H1 (cell line): ENCODE data around the gene IREB2. TPM values are rescaled to one million over a fixed set of nuclear protein-coding genes. Genes with fewer than 3 reads are reported as not detected.

Experiments
- CTCF ChIA-PET: fragments of 300-600 bp; sonication (Branson Sonifier 250); formaldehyde crosslinking; loops from one replicate; lab custom pipeline; 2021; ENCODE audit not compliant: partially characterized antibody; lab: Charles Lee
- POLR2A ChIA-PET: fragments of 300-600 bp; sonication (Branson Sonifier 250); formaldehyde crosslinking; loops from one replicate; lab custom pipeline; 2021; ENCODE audit warnings: inconsistent platforms; ENCODE audit not compliant: partially characterized antibody; lab: Charles Lee
- DNase-seq, 2 experiments: peaks; one replicate each; pipeline versions ENCODE4 v3.0.0 to v3.0.0-alpha.2; 2010 to 2022; ENCODE audit warnings: low spot score in 2 of 2, low read depth in 1 of 2, mixed read lengths in 1 of 2
- FAIRE-seq: peaks from 2 replicates; lab custom pipeline; 2011; peaks lifted over from hg19 to GRCh38; lab: Jason Lieb, UNC
- H2AFZ ChIP-seq: 2 replicates; pipeline ENCODE4 v1.8.1; 2012; ENCODE audit warnings: low read length, inconsistent platforms
- H2AK5ac ChIP-seq: 2 replicates; pipeline ENCODE4 v1.6.1; 2013; ENCODE audit warnings: low read depth, low read length
- H2BK120ac ChIP-seq: replicated peaks from 2 replicates; pipeline ENCODE3; 2013; ENCODE audit warnings: low read depth, low read length, inconsistent platforms
- H2BK12ac ChIP-seq: 2 replicates; pipeline ENCODE4 v1.6.1; 2013; ENCODE audit warnings: low read depth, low read length
- H2BK15ac ChIP-seq: 2 replicates; pipeline ENCODE4 v1.6.1; 2013; ENCODE audit warnings: low read length
- H2BK20ac ChIP-seq: 2 replicates; pipeline ENCODE4 v1.6.1; 2013; ENCODE audit warnings: low read length
- H2BK5ac ChIP-seq: 2 replicates; pipeline ENCODE4 v1.6.1; 2013; ENCODE audit warnings: low read depth, low read length
- H3K14ac ChIP-seq: 2 replicates; pipeline ENCODE4 v1.6.1; 2013; ENCODE audit warnings: inconsistent platforms; ENCODE audit not compliant: insufficient read length
- H3K18ac ChIP-seq: 2 replicates; pipeline ENCODE4 v1.6.1; 2013; ENCODE audit warnings: low read length; ENCODE audit errors: extremely low read depth
- H3K23ac ChIP-seq: 2 replicates; pipeline ENCODE4 v1.6.1; 2013; ENCODE audit warnings: inconsistent platforms; ENCODE audit not compliant: insufficient read length
- H3K23me2 ChIP-seq: 2 replicates; pipeline ENCODE4 v1.6.1; 2013; ENCODE audit warnings: low read depth, low read length
- H3K27ac ChIP-seq: 2 replicates; pipeline ENCODE4 v1.6.1; 2011; ENCODE audit warnings: low read depth, low read length, inconsistent platforms
- H3K27me3 ChIP-seq, 4 experiments: replicated peaks in 1 of 4; 1 replicate in 1 of 4; 2 replicates in 3 of 4; pipeline versions ENCODE4 v1.6.1 to v1.8.1; 2011 to 2013; ENCODE audit warnings: low read length in 3 of 4, mild to moderate bottlenecking in 3 of 4, inconsistent platforms in 2 of 4, mixed read lengths in 2 of 4, moderate library complexity in 1 of 4; ENCODE audit not compliant: control insufficient read depth in 3 of 4, insufficient read depth in 3 of 4; ENCODE audit errors: extremely low read depth in 1 of 4
- H3K36me3 ChIP-seq, 4 experiments: 2 replicates each; pipeline versions ENCODE4 v1.6.1 to v1.8.1; 2011 to 2013; ENCODE audit warnings: mild to moderate bottlenecking in 4 of 4, low read length in 3 of 4, moderate library complexity in 2 of 4, control low read depth in 1 of 4, inconsistent platforms in 1 of 4; ENCODE audit not compliant: insufficient read depth in 4 of 4, control insufficient read depth in 2 of 4
- H3K4ac ChIP-seq: replicated peaks from 2 replicates; pipeline ENCODE3; 2013; ENCODE audit warnings: low read length, low read depth, mixed read lengths, inconsistent platforms; ENCODE audit not compliant: insufficient read length
- H3K4me1 ChIP-seq, 4 experiments: replicated peaks in 1 of 4; 1 replicate in 1 of 4; 2 replicates in 3 of 4; pipeline versions ENCODE4 v1.6.1 to v1.8.1; 2011 to 2013; ENCODE audit warnings: low read length in 3 of 4, inconsistent platforms in 2 of 4, mixed read lengths in 1 of 4; ENCODE audit not compliant: insufficient read depth in 4 of 4, control insufficient read depth in 3 of 4
- H3K4me2 ChIP-seq, 2 experiments: 2 replicates each; pipeline versions ENCODE4 v1.6.1 to v1.8.1; 2011 to 2013; ENCODE audit warnings: low read depth in 2 of 2, low read length in 2 of 2, control low read depth in 1 of 2, inconsistent platforms in 1 of 2, mild to moderate bottlenecking in 1 of 2; ENCODE audit not compliant: insufficient read depth in 1 of 2
- H3K4me3 ChIP-seq, 4 experiments: fragments of 200-600, 300-600 bp in 1 of 4; sonication (generic), shearing (Covaris generic), sonication (Bioruptor Twin) in 1 of 4; 2 replicates each; pipeline versions ENCODE4 v1.5.1 to v1.8.1; 2011 to 2016; ENCODE audit warnings: low read length in 4 of 4, low read depth in 3 of 4, control low read depth in 2 of 4, inconsistent platforms in 2 of 4, mild to moderate bottlenecking in 2 of 4, mixed read lengths in 1 of 4, moderate library complexity in 1 of 4; ENCODE audit not compliant: insufficient read depth in 2 of 4; ENCODE audit errors: extremely low read depth in 1 of 4
- H3K56ac ChIP-seq: replicated peaks from 2 replicates; pipeline ENCODE3; 2013; ENCODE audit warnings: low read depth, mild to moderate bottlenecking, mixed read lengths, low read length, inconsistent platforms; ENCODE audit not compliant: insufficient read length
- H3K79me1 ChIP-seq: 2 replicates; pipeline ENCODE4 v1.6.1; 2013; ENCODE audit warnings: low read depth, low read length, control low read depth
- H3K79me2 ChIP-seq, 2 experiments: 2 replicates each; pipeline versions ENCODE4 v1.6.1 to v1.8.1; 2012 to 2013; ENCODE audit warnings: low read length in 2 of 2, mild to moderate bottlenecking in 2 of 2, inconsistent platforms in 1 of 2; ENCODE audit not compliant: insufficient read depth in 2 of 2, control insufficient read depth in 1 of 2
- H3K9ac ChIP-seq, 4 experiments: replicated peaks in 1 of 4; 1 replicate in 1 of 4; 2 replicates in 3 of 4; pipeline versions ENCODE4 v1.6.1 to v1.8.1; 2011 to 2013; ENCODE audit warnings: low read depth in 3 of 4, low read length in 3 of 4, control low read depth in 2 of 4, mild to moderate bottlenecking in 2 of 4, moderate library complexity in 2 of 4, inconsistent platforms in 1 of 4; ENCODE audit errors: extremely low read depth in 1 of 4
- H3K9me3 ChIP-seq, 2 experiments: 2 replicates each; pipeline versions ENCODE4 v1.6.1 to v1.8.1; 2012 to 2013; ENCODE audit warnings: mild to moderate bottlenecking in 2 of 2, moderate library complexity in 2 of 2, control low read depth in 1 of 2, inconsistent platforms in 1 of 2, low read depth in 1 of 2, low read length in 1 of 2, mixed read lengths in 1 of 2; ENCODE audit not compliant: insufficient read depth in 2 of 2
- H4K20me1 ChIP-seq, 2 experiments: replicated peaks in 1 of 2; 2 replicates each; pipeline versions ENCODE3 to v1.8.1; 2011 to 2013; ENCODE audit warnings: inconsistent platforms in 2 of 2, low read length in 2 of 2, mild to moderate bottlenecking in 1 of 2; ENCODE audit not compliant: insufficient read depth in 2 of 2, control insufficient read depth in 1 of 2
- H4K5ac ChIP-seq: 2 replicates; pipeline ENCODE4 v1.6.1; 2013; ENCODE audit warnings: low read length, low read depth, mixed read lengths, inconsistent platforms; ENCODE audit not compliant: insufficient read length
- H4K8ac ChIP-seq: 2 replicates; pipeline ENCODE4 v1.8.0; 2013; ENCODE audit warnings: mild to moderate bottlenecking, moderate library complexity, low read length, inconsistent platforms; ENCODE audit not compliant: insufficient read depth; ENCODE audit errors: extremely low read depth
- H4K91ac ChIP-seq: replicated peaks from 2 replicates; pipeline ENCODE3; 2013; ENCODE audit warnings: low read length, mixed read lengths, inconsistent platforms; ENCODE audit not compliant: insufficient read length
- ATF3 ChIP-seq: IDR thresholded peaks from 2 replicates; pipeline ENCODE4 v1.6.1; 2011; ENCODE audit warnings: low read depth, mild to moderate bottlenecking, low read length; ENCODE audit not compliant: insufficient read depth
- BCL11A ChIP-seq, 2 experiments: IDR thresholded peaks; one replicate each; pipeline ENCODE4 v1.6.1; 2011; ENCODE audit warnings: low read depth in 2 of 2, low read length in 2 of 2, mild to moderate bottlenecking in 2 of 2
- CEBPB ChIP-seq: IDR thresholded peaks from 2 replicates; pipeline ENCODE4 v1.6.1; 2012; ENCODE audit warnings: low read depth, low read length
- EGR1 ChIP-seq: IDR thresholded peaks from 2 replicates; pipeline ENCODE4 v1.6.1; 2011; ENCODE audit warnings: low read depth, low read length, borderline replicate concordance
- HDAC2 ChIP-seq, 2 experiments: fragments of 300-600 bp in 1 of 2; sonication (generic) in 1 of 2; IDR thresholded peaks; 2 replicates each; pipeline ENCODE4 v1.6.1; 2011 to 2012; ENCODE audit warnings: low read depth in 2 of 2, low read length in 2 of 2, mild to moderate bottlenecking in 2 of 2, moderate library complexity in 2 of 2, borderline replicate concordance in 1 of 2, inconsistent platforms in 1 of 2
- JUN ChIP-seq: IDR thresholded peaks from 2 replicates; pipeline ENCODE4 v1.6.1; 2011; ENCODE audit warnings: low read depth, mild to moderate bottlenecking, improper control_type of control experiment, low read length
- JUND ChIP-seq: IDR thresholded peaks from 2 replicates; pipeline ENCODE4 v1.6.1; 2011; ENCODE audit warnings: mild to moderate bottlenecking, improper control_type of control experiment, low read length
- MAX ChIP-seq: IDR thresholded peaks from 2 replicates; pipeline ENCODE4 v1.6.1; 2012; ENCODE audit warnings: inconsistent platforms
- SIN3A ChIP-seq, 2 experiments: IDR thresholded peaks in 1 of 2; conservative IDR thresholded peaks in 1 of 2; 2 replicates each; pipeline ENCODE4 v1.6.1; 2011 to 2012; ENCODE audit warnings: low read length in 2 of 2, improper control_type of control experiment in 1 of 2, low read depth in 1 of 2, mild to moderate bottlenecking in 1 of 2
- SIRT6 ChIP-seq: IDR thresholded peaks from one replicate; pipeline ENCODE4 v1.7.1; 2012; ENCODE audit warnings: low read length, inconsistent platforms
- SUZ12 ChIP-seq: fragments of 200-600 bp; sonication (generic); IDR thresholded peaks from 2 replicates; pipeline ENCODE4 v1.6.1; 2012; ENCODE audit warnings: mild to moderate bottlenecking, inconsistent platforms, low read length, moderate library complexity, mixed read lengths
- WGBS, 2 experiments: shearing (Covaris generic) in 1 of 2; methylation state at CpG; one replicate each; pipeline versions ENCODE4 v1.1.6 to v1.1.7; 2013 to 2015; ENCODE audit warnings: low lambda C conversion rate in 2 of 2, mixed read lengths in 2 of 2, inconsistent platforms in 1 of 2, low coverage in 1 of 2, missing lambda C conversion rate in 1 of 2; ENCODE audit not compliant: insufficient replicate concordance in 2 of 2, insufficient coverage in 1 of 2, insufficient read length in 1 of 2; ENCODE audit errors: extremely low coverage in 1 of 2, missing lambda C conversion rate in 1 of 2; 5-methylcytosine and 5-hydroxymethylcytosine counted together
- polyA plus RNA-seq, 7 experiments: library from polyadenylated mRNA; depleted of rRNA in 3 of 7; stranded (reverse) in 5 of 7; unstranded in 2 of 7; fragments of >200 nt in 5 of 7; fragments of 200-250 nt in 2 of 7; gene quantifications; 1 replicate in 5 of 7; 2 replicates in 1 of 7; 4 replicates in 1 of 7; pipeline versions ENCODE4 v1.2.1 to v1.2.3, GENCODE V29; 2011 to 2013; ENCODE audit warnings: missing spikeins in 2 of 7, mixed read lengths in 2 of 7
- total RNA-seq: library from RNA; stranded (reverse); fragmentation: NEBNext Ultra II Directional; extraction: Animal tissue kit (Norgen Biotek cat#: 25700); gene quantifications from 2 replicates; pipeline ENCODE4 v1.2.1, GENCODE V29; 2021

Gene IREB2
- total and polyA plus RNA-seq, 2 of the 8 experiments (the other 6 are each of a cell fraction or from before 2014, with no cell fraction given): 21.0 to 103 TPM

- H3K27ac ChIP-seq: no peak overlapping the region
- H3K23ac ChIP-seq: no peak overlapping the region
- no peak for DNase-seq
- H3K9ac ChIP-seq: no peak overlapping the region
- no peaks in the 10 kb centered on the region for H3K23me2 ChIP-seq
- H3K27me3 ChIP-seq: no peaks in the 10 kb centered on the region
- no peak overlapping the region for H2BK20ac ChIP-seq
- H3K4me3 ChIP-seq: no peak overlapping the region
- ChIA-PET CTCF (interaction anchor here (0.7 to 20.7 kb wide), 9 partner anchors 8 to 120 kb away, joined by 3 to 240 read pairs (median 13); partner anchors contain the start of gene SKIC8), POLR2A (no interaction called here)
- no peak overlapping the region for H2BK15ac ChIP-seq
- WGBS, 2 experiments: 91% methylated on average over 3 of the region's 3 CpGs; no CpG with 5 or more reads in 1 of the 2 experiments
- no peak overlapping the region for H4K8ac ChIP-seq
- no peak overlapping the region for H3K14ac ChIP-seq
- H3K4me2 ChIP-seq: no peak overlapping the region
- H2AFZ ChIP-seq: no peak overlapping the region
- no peak for FAIRE-seq
- no peaks in the 10 kb centered on the region for H3K79me2 ChIP-seq
- no peak overlapping the region for H2BK12ac ChIP-seq
- no peak overlapping the region for H4K91ac ChIP-seq
- H3K56ac ChIP-seq: no peak overlapping the region
- H4K5ac ChIP-seq: no peak overlapping the region
- no peaks in the 10 kb centered on the region for H3K36me3 ChIP-seq
- peaks cover 0 to 6% of the 10 kb centered on the region in 2 experiments; a peak in 1 of 4 replicates for H3K9me3 ChIP-seq
- TF ChIP-seq SUZ12: no peak
- TF ChIP-seq MAX: no peak
- no peak for TF ChIP-seq JUND
- TF ChIP-seq CEBPB: no peak
- TF ChIP-seq SIN3A (conservative IDR thresholded peaks at IDR 0.05 in 1 of 2, IDR thresholded peaks at IDR 0.05 in 1 of 2; ENCODE audit: low read depth in 1 of 2, low read length in 2 of 2): no peak
- TF ChIP-seq EGR1: no peak
- TF ChIP-seq JUN: no peak
- TF ChIP-seq BCL11A (IDR thresholded peaks at IDR 0.05; ENCODE audit: low read depth in 2 of 2, low read length in 2 of 2): no peak
- no peak for TF ChIP-seq ATF3
- no peak for TF ChIP-seq SIRT6
- no peak for TF ChIP-seq HDAC2 (IDR thresholded peaks at IDR 0.05; ENCODE audit: borderline replicate concordance in 1 of 2, low read depth in 2 of 2, low read length in 2 of 2)
- TF ChIP-seq, all 59 proteins: peak for 0
- Histone ChIP-seq H3K18ac (no peak overlapping the region), H2BK5ac (no peak overlapping the region), H3K79me1 (no peaks in the 10 kb centered on the region), H3K4ac (no peak overlapping the region), H3K4me1 (peaks cover 0 to 4% (median under 1%) of the 10 kb centered on the region in 4 experiments; a peak in 2 of 7 replicates), H4K20me1 (no peaks in the 10 kb centered on the region), H2AK5ac (no peak overlapping the region), H2BK120ac (no peak overlapping the region)
Measured at GRCh38 chr15:78419367-78419766, 18.6 kb upstream of the IREB2 start.
